T-cell (primary cell): ENCODE measurements around the gene FICD. TPM values are rescaled to one million over a fixed set of nuclear protein-coding genes. Genes with fewer than 3 reads are reported as not detected.
A peak's percentile ranks its signal among the peaks of the same experiment; 100 is the strongest.

Experiments
- ATAC-seq, 4 experiments: fragments of 200-7000 bp in 3 of 4; fragments of 150-1000 bp in 1 of 4; cut with Tn5 transposase; replicated peaks in 1 of 4; 1 replicate in 3 of 4; 2 replicates in 1 of 4; pipeline ENCODE4 v1.10.0; 2021; ENCODE audit warnings: moderate library complexity in 3 of 4, mild to moderate bottlenecking in 2 of 4, moderate number of reproducible peaks in 1 of 4
- CTCF ChIA-PET, 2 donors: fragments of 300-600 bp; sonication (Branson Sonifier 250); formaldehyde crosslinking; loops; one replicate each; lab custom pipeline; 2022; ENCODE audit warnings: antibody characterized with exemption in 2 of 2; lab: Charles Lee
- POLR2A ChIA-PET, 2 donors: fragments of 300-600 bp; sonication (Branson Sonifier 250); formaldehyde crosslinking; loops; one replicate each; lab custom pipeline; 2022; ENCODE audit warnings: antibody characterized with exemption in 2 of 2; lab: Charles Lee
- DNase-seq, 35 experiments: peaks; one replicate each; pipeline versions ENCODE4 v3.0.0 to v3.0.0-alpha.2; 2013 to 2023
- H3K27ac ChIP-seq: one replicate; pipeline ENCODE4 v1.5.1; 2013; ENCODE audit warnings: low read length
- H3K27me3 ChIP-seq, 2 experiments: replicated peaks in 1 of 2; 1 replicate in 1 of 2; 2 replicates in 1 of 2; pipeline versions ENCODE4 v1.6.1 to v1.7.0; 2013; ENCODE audit warnings: low read length in 1 of 2, mixed read lengths in 1 of 2; ENCODE audit not compliant: control insufficient read depth in 2 of 2, insufficient read depth in 2 of 2; ENCODE audit errors: extremely low read depth in 1 of 2
- H3K36me3 ChIP-seq, 2 donors: 1 replicate in 1 of 2; 2 replicates in 1 of 2; pipeline versions ENCODE4 v1.6.1 to v1.7.0; 2013; ENCODE audit warnings: low read length in 1 of 2; ENCODE audit not compliant: control insufficient read depth in 2 of 2, insufficient read depth in 1 of 2; ENCODE audit errors: extremely low read depth in 1 of 2
- H3K4me1 ChIP-seq, 2 experiments: 1 replicate in 1 of 2; 2 replicates in 1 of 2; pipeline versions ENCODE4 v1.6.1 to v1.7.0; 2013; ENCODE audit warnings: low read length in 2 of 2, mixed read lengths in 1 of 2; ENCODE audit not compliant: insufficient read depth in 2 of 2, control insufficient read depth in 1 of 2; ENCODE audit errors: extremely low read depth in 1 of 2
- H3K4me3 ChIP-seq, 2 donors: 1 replicate in 1 of 2; 2 replicates in 1 of 2; pipeline versions ENCODE4 v1.5.1 to v1.7.0; 2013; ENCODE audit warnings: mild to moderate bottlenecking in 2 of 2, low read length in 1 of 2, moderate library complexity in 1 of 2; ENCODE audit not compliant: control insufficient read depth in 1 of 2; ENCODE audit errors: extremely low read depth in 1 of 2
- H3K9me3 ChIP-seq: 2 replicates; pipeline ENCODE4 v1.7.0; 2013
- H3K27ac Mint-ChIP-seq, 2 donors: one replicate each; pipeline ENCODE4 v1.8.0; 2020 to 2021; ENCODE audit warnings: mild to moderate bottlenecking in 2 of 2, mixed read lengths in 2 of 2
- H3K27me3 Mint-ChIP-seq, 2 donors: one replicate each; pipeline ENCODE4 v1.8.0; 2021 to 2022; ENCODE audit warnings: mixed read lengths in 2 of 2
- H3K36me3 Mint-ChIP-seq: one replicate; pipeline ENCODE4 v1.8.0; 2021; ENCODE audit warnings: mixed read lengths
- H3K4me1 Mint-ChIP-seq, 3 donors: one replicate each; pipeline ENCODE4 v1.8.0; 2020 to 2022; ENCODE audit warnings: mixed read lengths in 3 of 3, mild to moderate bottlenecking in 1 of 3
- H3K4me3 Mint-ChIP-seq, 3 donors: one replicate each; pipeline ENCODE4 v1.8.0; 2020 to 2022; ENCODE audit warnings: mild to moderate bottlenecking in 3 of 3, mixed read lengths in 3 of 3, moderate library complexity in 3 of 3
- H3K9me3 Mint-ChIP-seq, 3 donors: one replicate each; pipeline ENCODE4 v1.8.0; 2020 to 2022; ENCODE audit warnings: mixed read lengths in 3 of 3
- WGBS: methylation state at CpG from one replicate; pipeline ENCODE4 v1.1.5; 2013; ENCODE audit warnings: missing lambda C conversion rate; ENCODE audit not compliant: insufficient coverage; 5-methylcytosine and 5-hydroxymethylcytosine counted together
- total RNA-seq, 35 experiments: library from RNA in 6 of 35; stranded (reverse) in 6 of 35; fragments of 120-200 nt in 1 of 35; gene quantifications; one replicate each; pipeline versions ENCODE4 v1.2.1 to v1.2.4 and lab custom pipeline; 2013 to 2026

The FICD gene
- total RNA-seq, 5 donors from 2014 or later (not counting 1 experiment from before 2014, with no cell fraction given) = 5.0 to 9.3 (median 7.8) TPM

DNA sequence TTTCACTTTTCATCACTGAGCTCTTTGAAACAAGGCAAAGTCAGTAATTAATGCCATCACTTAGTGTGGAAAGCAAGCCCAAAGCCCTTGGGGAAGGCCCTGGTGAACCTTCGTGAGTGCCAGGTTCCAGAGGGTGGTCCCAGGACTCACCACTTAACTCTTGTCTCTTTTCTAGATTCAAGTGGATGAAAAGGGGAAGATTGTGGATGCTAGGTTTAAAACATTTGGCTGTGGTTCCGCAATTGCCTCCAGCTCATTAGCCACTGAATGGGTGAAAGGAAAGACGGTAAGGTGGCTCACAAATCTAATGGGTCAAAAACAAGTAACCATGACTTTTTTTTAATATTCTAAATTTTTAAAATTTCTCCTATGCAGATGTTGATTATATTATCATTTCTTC, 50.1 kb downstream of the FICD start:
- peaks cover 57 to 76% (median 73%) of the 10 kb centered on the region in 3 donors for H3K4me1 Mint-ChIP-seq
- Histone ChIP-seq H3K4me3 (no peak overlapping the region), H3K4me1 (peaks cover 37 to 56% of the 10 kb centered on the region in 2 experiments), H3K36me3 (peaks cover 0 to 51% of the 10 kb centered on the region in 2 donors), H3K9me3 (no peaks in the 10 kb centered on the region), H3K27ac (no peak overlapping the region), H3K27me3 (no peaks in the 10 kb centered on the region)
- H3K36me3 Mint-ChIP-seq = peaks cover 25% of the 10 kb centered on the region
- no peaks in the 10 kb centered on the region for H3K9me3 Mint-ChIP-seq
- no peak for ATAC-seq
- no peak overlapping the region for H3K27ac Mint-ChIP-seq
- no CpG with 5 or more reads among the region's 3 CpGs for WGBS
- H3K27me3 Mint-ChIP-seq = no peaks in the 10 kb centered on the region
- no peak overlapping the region for H3K4me3 Mint-ChIP-seq
- ChIA-PET CTCF (interaction anchor here (1.1 to 11.9 kb wide), 13 partner anchors 11 to 239 kb away, joined by 3 to 140 read pairs (median 5); partner anchors contain the start of gene SELPLG (in 1 of the 2)), POLR2A (interaction anchor here (1.2 to 1.8 kb wide), 3 partner anchors 53 to 68 kb away, joined by 3 to 5 read pairs (median 3); partner anchors contain the start of gene SELPLG (in 1 of the 2))
- DNase-seq = no peak

DNA sequence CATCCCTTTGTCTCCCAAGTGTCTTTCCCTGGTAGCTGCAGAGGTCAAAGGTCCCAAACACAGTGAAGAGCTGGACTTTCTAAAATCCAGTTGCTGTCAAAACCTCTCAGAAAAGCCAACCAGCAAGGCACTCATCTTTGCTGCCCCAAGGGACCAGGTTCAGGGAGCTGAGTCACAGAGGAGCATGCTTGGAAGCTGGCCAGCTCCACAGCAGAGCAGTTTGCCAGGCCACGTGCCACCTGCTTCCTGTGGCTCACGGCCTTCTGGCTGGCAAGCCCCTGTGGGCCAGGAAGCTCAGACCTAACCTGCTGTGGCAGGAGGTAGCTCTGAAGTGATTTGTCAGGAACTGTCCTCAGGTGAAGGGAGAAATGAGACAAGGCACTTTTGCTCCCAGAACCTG, 50.9 kb downstream of the FICD start:
- peaks cover 0 to 51% of the 10 kb centered on the region in 2 donors for H3K36me3 ChIP-seq
- H3K27me3 ChIP-seq = no peaks in the 10 kb centered on the region
- no peaks in the 10 kb centered on the region for H3K27me3 Mint-ChIP-seq
- H3K4me3 ChIP-seq = no peak overlapping the region
- H3K4me3 Mint-ChIP-seq = no peak overlapping the region
- H3K4me1 Mint-ChIP-seq = peaks cover 60 to 79% (median 75%) of the 10 kb centered on the region in 3 donors
- ChIA-PET CTCF (interaction anchor here (0.6 to 11.9 kb wide), 10 partner anchors 12 to 238 kb away, joined by 3 to 140 read pairs (median 4); no protein-coding TSS in a partner anchor), POLR2A (interaction anchor here (0.6 to 1.8 kb wide), 4 partner anchors 53 to 239 kb away, joined by 3 to 5 read pairs (median 3); partner anchors contain the start of gene SELPLG (in 1 of the 2))
- H3K9me3 ChIP-seq = no peaks in the 10 kb centered on the region
- peak; percentile 19 to 73 (median 41) for DNase-seq
- H3K27ac ChIP-seq = peak overlapping the region; percentile 30
- peaks cover 25% of the 10 kb centered on the region for H3K36me3 Mint-ChIP-seq
- H3K27ac Mint-ChIP-seq = peak overlapping the region; percentile 83 to 98
- peaks cover 43 to 55% of the 10 kb centered on the region in 2 experiments for H3K4me1 ChIP-seq
- WGBS = 6% methylated on average over 2 of the region's 2 CpGs
- H3K9me3 Mint-ChIP-seq = no peaks in the 10 kb centered on the region
- ATAC-seq = peak in 2 of 4 experiments; percentile 12

DNA sequence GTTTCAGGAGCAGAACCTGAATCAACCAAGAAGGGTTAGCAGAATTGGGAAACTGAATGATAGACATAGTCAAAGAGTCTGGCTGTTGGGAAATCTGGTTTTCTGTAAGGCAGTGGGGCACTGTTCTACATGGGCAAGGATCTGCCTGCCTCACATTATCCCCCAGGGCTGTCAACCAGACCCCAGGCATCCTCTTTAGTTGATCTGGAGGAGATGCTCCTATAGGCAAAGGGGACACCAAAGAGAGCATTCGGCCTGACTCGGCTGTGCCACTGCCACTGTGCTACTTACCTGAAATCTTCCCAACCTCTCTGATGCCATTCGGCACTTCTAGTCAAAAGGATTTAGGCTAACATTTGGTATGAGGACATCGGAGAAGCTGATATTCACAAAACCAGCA, 51.4 kb downstream of the FICD start:
- H3K4me3 Mint-ChIP-seq = no peak overlapping the region

DNA sequence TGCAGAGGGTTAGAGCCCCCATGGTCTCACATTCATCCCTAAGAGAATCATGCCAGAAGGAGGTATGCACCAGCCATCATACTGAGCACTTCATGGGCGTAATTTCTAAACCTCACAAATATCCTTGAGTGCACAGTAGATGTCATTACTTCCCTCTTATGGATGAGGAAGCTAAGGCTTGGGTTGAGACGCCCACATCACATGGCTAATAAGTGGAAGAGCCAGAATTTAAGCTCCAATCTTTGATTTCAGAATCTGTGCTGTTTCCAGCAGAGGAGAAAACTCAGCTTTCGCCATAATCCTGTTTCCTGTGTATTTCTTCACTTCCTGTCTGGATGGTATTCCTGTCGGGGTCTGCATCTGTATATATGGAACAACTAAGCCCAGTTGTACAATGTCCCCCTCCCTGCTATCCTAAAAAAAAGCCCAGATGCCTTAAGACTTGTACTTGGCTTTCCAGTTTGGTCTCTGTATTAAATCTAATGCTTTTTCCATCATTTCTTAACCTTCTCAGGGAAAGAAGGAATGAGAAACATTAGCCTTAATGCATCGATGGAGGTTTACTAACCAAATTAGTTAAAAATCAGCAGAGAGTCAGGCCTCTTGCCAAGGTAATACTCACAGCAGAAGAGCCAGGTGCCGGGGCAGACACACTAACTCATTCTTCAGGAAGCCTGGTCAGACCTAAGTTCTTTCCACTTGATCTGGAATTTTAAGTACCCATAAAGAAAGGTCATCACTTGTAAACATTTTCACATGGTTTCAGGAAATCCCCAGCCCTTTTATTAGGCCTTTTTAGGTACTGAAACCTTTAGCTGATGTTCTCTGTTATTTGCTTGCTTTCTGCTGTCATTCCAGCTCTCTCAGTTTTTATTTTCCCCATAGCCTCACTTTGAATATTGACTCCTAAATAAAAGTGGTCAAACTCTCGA, 52.6 kb downstream of the FICD start:
- Mint-ChIP-seq H3K4me3 (peak overlapping the region in 1 of 3 donors; percentile 81), H3K27ac (peak overlapping the region; percentile 95 to 98), H3K9me3 (no peaks in the 10 kb centered on the region), H3K4me1 (peaks cover 62 to 89% (median 81%) of the 10 kb centered on the region in 3 donors), H3K27me3 (no peaks in the 10 kb centered on the region), H3K36me3 (peaks cover 25% of the 10 kb centered on the region)
- peak overlapping the region; percentile 82 for H3K27ac ChIP-seq
- H3K36me3 ChIP-seq = peaks cover 0 to 51% of the 10 kb centered on the region in 2 donors
- POLR2A ChIA-PET = interaction anchor here (0.6 to 0.9 kb wide), 2 partner anchors 50 to 57 kb away, joined by 4 to 5 read pairs; no protein-coding TSS in a partner anchor
- no peak for DNase-seq
- H3K4me1 ChIP-seq = peaks cover 42 to 68% of the 10 kb centered on the region in 2 experiments
- H3K4me3 ChIP-seq = no peak overlapping the region
- H3K27me3 ChIP-seq = no peaks in the 10 kb centered on the region
- CTCF ChIA-PET = interaction anchor here (0.6 to 11.9 kb wide), 10 partner anchors 50 to 237 kb away, joined by 3 to 140 read pairs (median 6); no protein-coding TSS in a partner anchor
- 85% methylated on average over 4 of the region's 7 CpGs for WGBS
- no peak for ATAC-seq
- no peaks in the 10 kb centered on the region for H3K9me3 ChIP-seq

More for the DNA sequence above, 51.4 kb downstream of the FICD start:
- WGBS = 100% methylated on average over 3 of the region's 4 CpGs
- ATAC-seq (no peak), DNase-seq (no peak)
- Mint-ChIP-seq H3K4me1 (peaks cover 59 to 81% (median 73%) of the 10 kb centered on the region in 3 donors), H3K36me3 (peaks cover 25% of the 10 kb centered on the region), H3K27ac (peak overlapping the region; percentile 83 to 98), H3K9me3 (no peaks in the 10 kb centered on the region), H3K27me3 (no peaks in the 10 kb centered on the region)
- H3K4me1 ChIP-seq = peaks cover 47 to 60% of the 10 kb centered on the region in 2 experiments
- ChIA-PET CTCF (interaction anchor here (0.6 to 11.9 kb wide), 8 partner anchors 10 to 98 kb away, joined by 3 to 140 read pairs (median 4); no protein-coding TSS in a partner anchor), POLR2A (interaction anchor here (0.8 to 1.8 kb wide), 3 partner anchors 52 to 238 kb away, joined by 3 to 5 read pairs (median 3); partner anchors contain the start of gene SELPLG (in 1 of the 2))
- H3K27me3 ChIP-seq = no peaks in the 10 kb centered on the region
- H3K27ac ChIP-seq = peak overlapping the region; percentile 30
- no peaks in the 10 kb centered on the region for H3K9me3 ChIP-seq
- peaks cover 0 to 51% of the 10 kb centered on the region in 2 donors for H3K36me3 ChIP-seq
- no peak overlapping the region for H3K4me3 ChIP-seq

DNA sequence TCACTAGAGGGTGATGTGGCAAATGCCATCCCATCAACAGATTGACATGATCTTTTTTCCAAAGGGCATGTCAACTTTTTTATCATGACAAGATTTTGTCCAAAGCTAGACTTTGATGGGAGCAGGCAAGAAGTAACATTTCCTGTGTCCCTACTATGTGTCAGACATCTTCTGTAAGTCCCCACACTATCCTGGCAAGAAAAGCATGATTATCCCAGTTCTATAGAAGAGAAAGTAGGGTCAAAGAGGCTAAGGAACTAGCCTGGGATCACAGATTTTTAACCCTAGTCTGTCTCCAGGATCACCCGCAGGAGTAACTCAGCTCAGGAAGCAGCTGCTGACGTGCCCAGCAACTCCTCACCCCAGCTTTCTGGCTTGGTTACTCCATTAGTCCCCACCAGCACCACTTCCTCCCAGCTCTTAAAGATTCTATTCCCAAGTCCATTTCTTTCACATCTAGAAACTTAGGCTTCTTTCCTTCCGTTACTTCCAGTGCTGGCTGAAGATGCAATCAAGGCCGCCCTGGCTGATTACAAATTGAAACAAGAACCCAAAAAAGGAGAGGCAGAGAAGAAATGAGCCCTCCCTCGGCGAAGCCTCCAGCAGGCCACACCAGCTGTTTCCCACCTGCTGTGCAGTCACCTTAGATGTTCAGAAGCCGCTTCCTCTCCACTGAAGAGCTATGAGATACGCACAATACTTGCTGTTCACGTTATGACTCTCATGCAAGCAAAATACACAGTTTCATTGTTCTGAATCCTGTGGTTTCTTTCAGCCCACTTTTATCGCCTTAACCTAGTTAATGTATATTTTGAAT, 53.5 kb downstream of the FICD start:
- ATAC-seq = peak; percentile 94 to 98 (median 95)
- ChIA-PET CTCF (interaction anchor here (0.6 to 11.9 kb wide), 14 partner anchors 9 to 236 kb away, joined by 3 to 140 read pairs (median 4); partner anchors contain the start of gene SELPLG (in 1 of the 2)), POLR2A (interaction anchor here in 1 of 2 donors (0.9 to 1.1 kb wide), 2 partner anchors 49 to 65 kb away, joined by 5 to 12 read pairs; partner anchors contain the start of gene SELPLG)
- Mint-ChIP-seq H3K4me3 (peak overlapping the region; percentile 51 to 81 (median 51)), H3K36me3 (peaks cover 25% of the 10 kb centered on the region), H3K9me3 (no peaks in the 10 kb centered on the region), H3K27me3 (no peaks in the 10 kb centered on the region), H3K4me1 (peaks cover 70 to 92% (median 88%) of the 10 kb centered on the region in 3 donors), H3K27ac (peak overlapping the region; percentile 95 to 98)
- peak; percentile 20 to 90 (median 76) for DNase-seq
- H3K36me3 ChIP-seq = peaks cover 0 to 51% of the 10 kb centered on the region in 2 donors
- 8% methylated on average over 7 of the region's 10 CpGs for WGBS
- H3K4me1 ChIP-seq = peaks cover 38 to 60% of the 10 kb centered on the region in 2 experiments
- no peaks in the 10 kb centered on the region for H3K9me3 ChIP-seq
- peak overlapping the region; percentile 82 for H3K27ac ChIP-seq
- no peaks in the 10 kb centered on the region for H3K27me3 ChIP-seq
- H3K4me3 ChIP-seq = no peak overlapping the region
